ENCODE results near the gene MAP4K3. TPM values are rescaled to one million over a fixed set of nuclear protein-coding genes. Genes with fewer than 3 reads are reported as not detected.

Gene MAP4K3
- total RNA-seq, 4 donors from 2014 or later = 23.0 to 52.1 (median 31.8) TPM

DNA sequence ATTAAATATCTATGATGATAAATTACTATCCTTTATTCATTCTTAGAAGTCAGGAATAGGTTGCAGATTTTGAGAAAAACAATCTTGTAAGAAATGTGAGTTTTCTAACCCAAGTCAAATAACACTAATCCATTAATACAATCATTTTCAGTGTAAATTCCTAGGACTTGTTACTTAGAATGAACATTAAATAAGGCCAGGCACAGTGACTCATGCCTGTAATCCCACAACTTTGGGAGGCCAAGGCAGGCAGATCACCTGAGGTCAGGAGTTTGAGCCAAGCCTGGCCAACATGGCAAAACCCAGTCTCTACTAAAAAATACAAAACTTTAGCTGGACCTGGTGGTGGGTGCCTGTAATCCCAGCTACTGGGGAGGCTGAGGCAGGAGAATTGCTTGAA, 147.5 kb downstream of the MAP4K3 start:
- TF ChIP-seq POLR2A (IDR thresholded peaks at IDR 0.05) = no peak
- TF ChIP-seq CTCF (IDR thresholded peaks at IDR 0.05 in 4 of 5, conservative IDR thresholded peaks at IDR 0.05 in 1 of 5) = no peak
- no peaks in the 10 kb centered on the region for H3K9me3 ChIP-seq
- H3K36me3 ChIP-seq = peaks cover 4 to 58% of the 10 kb centered on the region in 2 donors
- no peaks in the 10 kb centered on the region for H3K4me1 ChIP-seq
- in situ Hi-C loops (cut with MboI; ENCODE audit: low sequenced_read_pairs in 4 of 4) = no loop called here
- intact Hi-C loops (cut with DNase I; ENCODE audit: low total_unique reads) = no loop called here
- no peak for ATAC-seq
- DNase-seq = no peak
- H3K27ac ChIP-seq = peak overlapping the region in 3 of 4 donors; percentile 12 to 45 (median 44)
- no peak overlapping the region for H3K4me3 ChIP-seq
- H3K27me3 ChIP-seq = no peaks in the 10 kb centered on the region

DNA sequence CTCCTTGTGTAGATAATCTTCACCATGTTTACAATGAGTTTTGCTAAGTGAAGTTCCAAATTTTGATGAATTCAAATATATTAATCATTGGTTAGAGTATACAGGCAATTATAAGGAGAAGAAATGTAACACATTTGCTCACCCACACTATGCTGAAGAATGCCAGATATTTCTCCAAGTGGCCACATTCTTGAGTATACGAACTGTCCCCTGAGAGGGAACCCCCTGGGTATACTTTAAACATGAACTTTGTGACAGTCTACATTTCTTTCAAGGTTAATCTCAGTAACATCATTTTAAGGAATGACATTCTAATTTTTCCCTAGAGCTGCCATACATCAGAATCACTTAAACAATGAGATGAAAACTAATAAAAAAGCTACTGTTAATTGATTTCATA, 153.5 kb downstream of the MAP4K3 start:
- ATAC-seq = no peak
- no peaks in the 10 kb centered on the region for H3K4me1 ChIP-seq
- intact Hi-C loops (cut with DNase I; ENCODE audit: low total_unique reads) (no loop called here), in situ Hi-C loops (cut with MboI; ENCODE audit: low sequenced_read_pairs in 4 of 4) (no loop called here)
- no peak overlapping the region for H3K4me3 ChIP-seq
- H3K9me3 ChIP-seq = no peaks in the 10 kb centered on the region
- H3K36me3 ChIP-seq = peaks cover 0 to 78% of the 10 kb centered on the region in 2 donors
- no peak overlapping the region for H3K27ac ChIP-seq
- DNase-seq = no peak
- TF ChIP-seq CTCF (IDR thresholded peaks at IDR 0.05 in 4 of 5, conservative IDR thresholded peaks at IDR 0.05 in 1 of 5) (no peak), POLR2A (IDR thresholded peaks at IDR 0.05) (no peak)
- no peaks in the 10 kb centered on the region for H3K27me3 ChIP-seq

DNA sequence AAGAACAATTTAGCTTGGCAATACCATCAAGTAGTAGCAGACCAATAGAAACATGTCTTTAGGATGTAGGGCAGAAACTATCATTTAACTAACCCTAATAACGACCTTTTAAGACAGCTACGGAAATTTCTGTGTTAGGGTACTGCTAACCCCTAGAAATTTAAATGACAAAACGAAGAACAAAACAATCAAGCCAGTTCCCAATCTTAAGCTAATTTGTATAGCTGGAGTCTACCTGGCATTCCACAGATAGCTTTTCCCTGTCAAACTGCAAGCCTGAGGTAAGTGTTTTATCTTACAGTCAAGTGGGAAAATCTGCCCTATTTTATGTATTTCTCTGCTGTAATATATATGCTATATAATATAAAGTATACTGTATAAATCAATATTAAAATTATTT, 155.7 kb downstream of the MAP4K3 start:
- DNase-seq (no peak), ATAC-seq (no peak)
- no peak overlapping the region for H3K27ac ChIP-seq
- no peaks in the 10 kb centered on the region for H3K9me3 ChIP-seq
- intact Hi-C loops (cut with DNase I; ENCODE audit: low total_unique reads) (no loop called here), in situ Hi-C loops (cut with MboI; ENCODE audit: low sequenced_read_pairs in 4 of 4) (no loop called here)
- TF ChIP-seq CTCF (IDR thresholded peaks at IDR 0.05 in 4 of 5, conservative IDR thresholded peaks at IDR 0.05 in 1 of 5) (no peak), POLR2A (IDR thresholded peaks at IDR 0.05) (no peak)
- H3K36me3 ChIP-seq = peaks cover 5 to 80% of the 10 kb centered on the region in 2 donors
- H3K4me3 ChIP-seq = no peak overlapping the region
- H3K4me1 ChIP-seq = no peaks in the 10 kb centered on the region
- H3K27me3 ChIP-seq = no peaks in the 10 kb centered on the region

GRCh38 chr2:39275016-39275415, 162.1 kb downstream of the MAP4K3 start:
- no peaks in the 10 kb centered on the region for H3K4me1 ChIP-seq
- no peaks in the 10 kb centered on the region for H3K27me3 ChIP-seq
- in situ Hi-C loops (cut with MboI; ENCODE audit: low sequenced_read_pairs in 4 of 4) = no loop called here
- DNase-seq (no peak), ATAC-seq (no peak)
- intact Hi-C loops (cut with DNase I; ENCODE audit: low total_unique reads) = no loop called here
- H3K4me3 ChIP-seq = no peak overlapping the region
- TF ChIP-seq POLR2A (IDR thresholded peaks at IDR 0.05) = no peak
- no peak for TF ChIP-seq CTCF (IDR thresholded peaks at IDR 0.05 in 4 of 5, conservative IDR thresholded peaks at IDR 0.05 in 1 of 5)
- H3K27ac ChIP-seq = no peak overlapping the region
- peaks cover 5 to 70% of the 10 kb centered on the region in 2 donors for H3K36me3 ChIP-seq
- no peaks in the 10 kb centered on the region for H3K9me3 ChIP-seq

DNA sequence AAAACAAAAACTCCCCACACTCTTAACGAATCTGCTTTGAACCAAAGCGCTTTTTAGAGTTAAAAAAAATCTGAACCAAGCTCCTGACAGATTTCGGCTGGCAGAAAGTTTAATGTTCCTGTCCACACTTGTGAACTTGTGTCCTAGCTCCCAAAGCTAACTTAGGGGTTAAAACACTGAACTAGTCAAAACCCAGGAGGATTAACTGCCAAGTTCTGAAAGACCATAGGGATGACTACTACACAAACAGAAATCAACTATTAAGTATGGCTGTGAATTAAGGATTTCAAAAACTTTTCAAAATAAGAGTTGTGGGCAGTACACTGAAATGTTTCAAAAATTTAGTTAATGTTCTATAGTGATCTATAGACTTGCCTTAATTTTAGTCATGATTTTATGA, 167.1 kb downstream of the MAP4K3 start:
- in situ Hi-C loops (cut with MboI; ENCODE audit: low sequenced_read_pairs in 4 of 4) (no loop called here), intact Hi-C loops (cut with DNase I; ENCODE audit: low total_unique reads) (no loop called here)
- DNase-seq (no peak), ATAC-seq (no peak)
- Histone ChIP-seq H3K9me3 (no peaks in the 10 kb centered on the region), H3K4me1 (peaks cover 0 to 12% of the 10 kb centered on the region in 2 donors), H3K4me3 (no peak overlapping the region), H3K27ac (no peak overlapping the region), H3K36me3 (peaks cover 0 to 30% of the 10 kb centered on the region in 2 donors), H3K27me3 (no peaks in the 10 kb centered on the region)
- no peak for TF ChIP-seq CTCF (IDR thresholded peaks at IDR 0.05 in 4 of 5, conservative IDR thresholded peaks at IDR 0.05 in 1 of 5)
- no peak for TF ChIP-seq POLR2A (IDR thresholded peaks at IDR 0.05)
